ENCODE data around the gene PRRC2A.
A peak's percentile ranks its signal among the peaks of the same experiment; 100 is the strongest.

The PRRC2A gene

DNA sequence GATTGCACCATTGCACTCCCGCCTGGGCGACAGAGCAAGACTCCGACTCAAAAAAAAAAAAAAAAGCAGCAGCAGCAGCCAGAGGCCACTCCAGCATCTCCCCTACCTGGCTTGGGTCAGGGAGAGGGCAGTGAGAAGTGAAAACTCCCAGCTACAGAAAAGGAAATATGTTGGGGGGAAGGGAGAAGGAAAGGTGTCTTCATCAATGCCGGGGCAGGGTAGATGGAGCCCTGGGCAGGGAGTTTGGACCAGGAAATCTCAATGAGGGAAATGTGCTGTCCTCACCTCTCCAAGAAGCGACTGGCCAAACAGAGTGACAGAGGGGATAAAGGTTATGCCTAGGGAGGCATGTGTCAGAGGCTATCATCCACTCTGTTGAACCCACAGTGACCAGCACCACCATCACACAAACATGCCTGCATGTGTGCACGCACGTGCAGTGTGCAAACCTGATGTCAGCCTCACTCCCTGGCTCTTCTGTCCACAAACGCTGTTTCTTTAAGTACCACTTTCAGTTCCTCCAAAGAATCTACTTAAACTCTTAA, 6.4 kb upstream of the PRRC2A start:
- ChIA-PET POLR2A (interaction anchor here (0.7 to 1.3 kb wide), 2 partner anchors 10 to 16 kb away, joined by 3 to 4 read pairs; no protein-coding TSS in a partner anchor), CTCF (interaction anchor here (0.7 to 3.7 kb wide), 6 partner anchors 15 to 1192 kb away, joined by 3 to 22 read pairs (median 4); no protein-coding TSS in a partner anchor)
- no peak overlapping the region for H3K27ac ChIP-seq (ENCODE audit: extremely low read depth, low read depth, low read length)
- TF ChIP-seq ZNF341 (tag by site-specific recombination; IDR thresholded peaks at IDR 0.05; ENCODE audit: low read depth) (peak; percentile 44; the same call in 1 of the 2 replicates), ZNF335 (tag by site-specific recombination; conservative IDR thresholded peaks at IDR 0.05) (peak; percentile 74), GLIS1 (tag by site-specific recombination; IDR thresholded peaks at IDR 0.05) (no peak)
- H3K9me3 ChIP-seq (ENCODE audit: control insufficient read depth, insufficient read depth, low read depth, low read length): no peaks in the 10 kb centered on the region
- H3K4me3 ChIP-seq (ENCODE audit: low read depth, low read length): no peak overlapping the region
- peaks cover 7% of the 10 kb centered on the region; the same call in 1 of the 2 replicates for H3K4me1 ChIP-seq (ENCODE audit: control insufficient read depth, insufficient read depth, low read length)
- no peaks in the 10 kb centered on the region for H3K36me3 ChIP-seq (ENCODE audit: control insufficient read depth in 2 of 2, insufficient read depth in 1 of 2, low read length in 2 of 2)

GRCh38 chr6:31614684-31615578, 5.6 kb upstream of the PRRC2A start, which contains the start of gene AIF1:
Gene AIF1 (plus strand): TSS chr6:31615234. CDS start chr6:31615330, 96 bp downstream.
- Histone ChIP-seq H3K4me1 (ENCODE audit: control insufficient read depth, insufficient read depth, low read length) (peaks cover 3% of the 10 kb centered on the region; the same call in 1 of the 2 replicates), H3K9me3 (ENCODE audit: control insufficient read depth, insufficient read depth, low read depth, low read length) (no peaks in the 10 kb centered on the region), H3K4me3 (ENCODE audit: low read depth, low read length) (no peak within 1 kb of the TSS), H3K27ac (ENCODE audit: extremely low read depth, low read depth, low read length) (no peak within 1 kb of the TSS), H3K36me3 (ENCODE audit: control insufficient read depth in 2 of 2, insufficient read depth in 1 of 2, low read length in 2 of 2) (no peaks in the 10 kb centered on the region)
- ChIA-PET CTCF (interaction anchor here (0.9 to 3.7 kb wide), 3 partner anchors 16 to 1192 kb away, joined by 3 to 22 read pairs (median 5); no protein-coding TSS in a partner anchor), POLR2A (no interaction called here)
- TF ChIP-seq ZNF138 (tag by site-specific recombination; IDR thresholded peaks at IDR 0.05; ENCODE audit: borderline replicate concordance): no peak
- TF ChIP-seq ZNF654 (tag by site-specific recombination; IDR thresholded peaks at IDR 0.05; ENCODE audit: low read depth): no peak
- TF ChIP-seq, protein P1, sequence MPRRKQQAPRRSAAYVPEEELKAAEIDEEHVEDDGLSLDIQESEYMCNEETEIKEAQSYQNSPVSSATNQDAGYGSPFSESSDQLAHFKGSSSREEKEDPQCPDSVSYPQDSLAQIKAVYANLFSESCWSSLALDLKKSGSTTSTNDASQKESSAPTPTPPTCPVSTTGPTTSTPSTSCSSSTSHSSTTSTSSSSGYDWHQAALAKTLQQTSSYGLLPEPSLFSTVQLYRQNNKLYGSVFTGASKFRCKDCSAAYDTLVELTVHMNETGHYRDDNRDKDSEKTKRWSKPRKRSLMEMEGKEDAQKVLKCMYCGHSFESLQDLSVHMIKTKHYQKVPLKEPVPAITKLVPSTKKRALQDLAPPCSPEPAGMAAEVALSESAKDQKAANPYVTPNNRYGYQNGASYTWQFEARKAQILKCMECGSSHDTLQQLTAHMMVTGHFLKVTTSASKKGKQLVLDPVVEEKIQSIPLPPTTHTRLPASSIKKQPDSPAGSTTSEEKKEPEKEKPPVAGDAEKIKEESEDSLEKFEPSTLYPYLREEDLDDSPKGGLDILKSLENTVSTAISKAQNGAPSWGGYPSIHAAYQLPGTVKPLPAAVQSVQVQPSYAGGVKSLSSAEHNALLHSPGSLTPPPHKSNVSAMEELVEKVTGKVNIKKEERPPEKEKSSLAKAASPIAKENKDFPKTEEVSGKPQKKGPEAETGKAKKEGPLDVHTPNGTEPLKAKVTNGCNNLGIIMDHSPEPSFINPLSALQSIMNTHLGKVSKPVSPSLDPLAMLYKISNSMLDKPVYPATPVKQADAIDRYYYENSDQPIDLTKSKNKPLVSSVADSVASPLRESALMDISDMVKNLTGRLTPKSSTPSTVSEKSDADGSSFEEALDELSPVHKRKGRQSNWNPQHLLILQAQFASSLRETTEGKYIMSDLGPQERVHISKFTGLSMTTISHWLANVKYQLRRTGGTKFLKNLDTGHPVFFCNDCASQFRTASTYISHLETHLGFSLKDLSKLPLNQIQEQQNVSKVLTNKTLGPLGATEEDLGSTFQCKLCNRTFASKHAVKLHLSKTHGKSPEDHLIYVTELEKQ (tag by site-specific recombination; IDR thresholded peaks at IDR 0.05; ENCODE audit: borderline replicate concordance): no peak
- no peak for TF ChIP-seq ZNF211 (tag by site-specific recombination; IDR thresholded peaks at IDR 0.05; ENCODE audit: low read depth)
- TF ChIP-seq BCL11B (tag by site-specific recombination; IDR thresholded peaks at IDR 0.05; ENCODE audit: low read depth): no peak
- no peak for TF ChIP-seq MYNN (tag by site-specific recombination; IDR thresholded peaks at IDR 0.05; ENCODE audit: borderline replicate concordance)
- no peak for TF ChIP-seq PRDM10 (tag by site-specific recombination; IDR thresholded peaks at IDR 0.05)
- TF ChIP-seq, protein P2, sequence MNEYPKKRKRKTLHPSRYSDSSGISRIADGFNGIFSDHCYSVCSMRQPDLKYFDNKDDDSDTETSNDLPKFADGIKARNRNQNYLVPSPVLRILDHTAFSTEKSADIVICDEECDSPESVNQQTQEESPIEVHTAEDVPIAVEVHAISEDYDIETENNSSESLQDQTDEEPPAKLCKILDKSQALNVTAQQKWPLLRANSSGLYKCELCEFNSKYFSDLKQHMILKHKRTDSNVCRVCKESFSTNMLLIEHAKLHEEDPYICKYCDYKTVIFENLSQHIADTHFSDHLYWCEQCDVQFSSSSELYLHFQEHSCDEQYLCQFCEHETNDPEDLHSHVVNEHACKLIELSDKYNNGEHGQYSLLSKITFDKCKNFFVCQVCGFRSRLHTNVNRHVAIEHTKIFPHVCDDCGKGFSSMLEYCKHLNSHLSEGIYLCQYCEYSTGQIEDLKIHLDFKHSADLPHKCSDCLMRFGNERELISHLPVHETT (tag by site-specific recombination; IDR thresholded peaks at IDR 0.05): no peak
- no peak for TF ChIP-seq ZNF776 (tag by site-specific recombination; IDR thresholded peaks at IDR 0.05; ENCODE audit: borderline replicate concordance)
- no peak for TF ChIP-seq ZNF146 (tag by site-specific recombination; IDR thresholded peaks at IDR 0.05)
- no peak for TF ChIP-seq ZNF221 (tag by site-specific recombination; IDR thresholded peaks at IDR 0.05; ENCODE audit: borderline replicate concordance)
- no peak for TF ChIP-seq ZNF610 (tag by site-specific recombination; IDR thresholded peaks at IDR 0.05; ENCODE audit: borderline replicate concordance)
- TF ChIP-seq MEIS1 (CRISPR knock-in tag; IDR thresholded peaks at IDR 0.05; ENCODE audit: borderline replicate concordance): no peak
- no peak for TF ChIP-seq ZNF433 (tag by site-specific recombination; IDR thresholded peaks at IDR 0.05; ENCODE audit: low read depth)
- TF ChIP-seq, protein P3, sequence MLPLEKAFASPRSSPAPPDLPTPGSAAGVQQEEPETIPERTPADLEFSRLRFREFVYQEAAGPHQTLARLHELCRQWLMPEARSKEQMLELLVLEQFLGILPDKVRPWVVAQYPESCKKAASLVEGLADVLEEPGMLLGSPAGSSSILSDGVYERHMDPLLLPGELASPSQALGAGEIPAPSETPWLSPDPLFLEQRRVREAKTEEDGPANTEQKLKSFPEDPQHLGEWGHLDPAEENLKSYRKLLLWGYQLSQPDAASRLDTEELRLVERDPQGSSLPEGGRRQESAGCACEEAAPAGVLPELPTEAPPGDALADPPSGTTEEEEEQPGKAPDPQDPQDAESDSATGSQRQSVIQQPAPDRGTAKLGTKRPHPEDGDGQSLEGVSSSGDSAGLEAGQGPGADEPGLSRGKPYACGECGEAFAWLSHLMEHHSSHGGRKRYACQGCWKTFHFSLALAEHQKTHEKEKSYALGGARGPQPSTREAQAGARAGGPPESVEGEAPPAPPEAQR (tag by site-specific recombination; IDR thresholded peaks at IDR 0.05): no peak
- no peak for TF ChIP-seq HOXC10 (CRISPR knock-in tag; IDR thresholded peaks at IDR 0.05)
- TF ChIP-seq ZNF10 (tag by site-specific recombination; IDR thresholded peaks at IDR 0.05): no peak
- no peak for TF ChIP-seq ZNF529 (tag by site-specific recombination; IDR thresholded peaks at IDR 0.05; ENCODE audit: insufficient replicate concordance)
